Mesodermal cell (in vitro differentiated cells): Measurements from ENCODE around the gene JHY.

Experiments
- H3K27ac ChIP-seq: 2 replicates; pipeline ENCODE4 v1.7.0; 2013; ENCODE audit warnings: mild to moderate bottlenecking, low read depth, low read length, moderate library complexity; ENCODE audit not compliant: severe bottlenecking
- H3K36me3 ChIP-seq: 2 replicates; pipeline ENCODE4 v1.7.1; 2013; ENCODE audit warnings: mild to moderate bottlenecking, low read length, moderate library complexity; ENCODE audit not compliant: control insufficient read depth, insufficient read depth
- H3K4me1 ChIP-seq: one replicate; pipeline ENCODE4 v1.7.1; 2013; ENCODE audit warnings: mild to moderate bottlenecking, low read length; ENCODE audit not compliant: insufficient read depth, control insufficient read depth, poor library complexity, severe bottlenecking
- H3K4me3 ChIP-seq: 2 replicates; pipeline ENCODE4 v1.7.0; 2013; ENCODE audit warnings: low read length, control low read depth, mild to moderate bottlenecking; ENCODE audit not compliant: insufficient read depth, poor library complexity, severe bottlenecking; ENCODE audit errors: extremely low read depth
- H3K9me3 ChIP-seq: 2 replicates; pipeline ENCODE4 v1.7.1; 2013; ENCODE audit warnings: mild to moderate bottlenecking, low read length, moderate library complexity; ENCODE audit not compliant: control insufficient read depth
- WGBS, 2 experiments: methylation state at CpG; one replicate each; pipeline ENCODE4 v1.1.5; 2013; ENCODE audit warnings: missing lambda C conversion rate in 2 of 2; ENCODE audit not compliant: insufficient coverage in 2 of 2; 5-methylcytosine and 5-hydroxymethylcytosine counted together

Gene JHY

DNA sequence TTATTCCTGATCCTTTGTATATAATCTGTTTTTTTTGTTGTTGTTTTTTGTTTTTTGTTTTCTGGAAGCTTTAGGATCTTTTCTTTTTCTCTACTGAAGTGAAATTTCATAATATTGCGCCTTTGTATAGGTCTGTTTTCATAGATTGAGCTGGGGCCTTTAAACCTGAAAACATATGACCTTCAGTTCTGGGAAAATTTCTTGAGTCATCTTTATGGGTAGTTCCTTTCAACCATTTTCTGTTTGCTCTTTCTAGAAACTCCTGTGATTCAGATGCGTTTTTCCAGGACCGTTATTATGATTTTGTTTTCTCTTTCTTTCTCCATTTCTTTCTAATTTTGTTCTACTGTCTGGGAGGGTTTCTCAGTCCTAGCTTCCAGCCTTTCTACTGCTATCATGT, 55.4 kb downstream of the JHY start:
- H3K36me3 ChIP-seq = no peaks in the 10 kb centered on the region
- H3K27ac ChIP-seq = no peak overlapping the region
- H3K4me1 ChIP-seq = no peaks in the 10 kb centered on the region
- H3K9me3 ChIP-seq = no peaks in the 10 kb centered on the region
- no peak overlapping the region for H3K4me3 ChIP-seq
- 90% methylated on average over 2 of the region's 3 CpGs; no CpG with 5 or more reads in 1 of the 2 experiments for WGBS, 2 experiments

- no peaks in the 10 kb centered on the region for H3K9me3 ChIP-seq
- H3K4me1 ChIP-seq = no peaks in the 10 kb centered on the region
- 60 to 100% methylated on average over 1 to 2 of the region's 2 CpGs for WGBS, 2 experiments
- H3K4me3 ChIP-seq = no peak overlapping the region
- no peaks in the 10 kb centered on the region for H3K36me3 ChIP-seq
- H3K27ac ChIP-seq = no peak overlapping the region
Observed at GRCh38 chr11:122938557-122938956, 56.0 kb downstream of the JHY start.

DNA sequence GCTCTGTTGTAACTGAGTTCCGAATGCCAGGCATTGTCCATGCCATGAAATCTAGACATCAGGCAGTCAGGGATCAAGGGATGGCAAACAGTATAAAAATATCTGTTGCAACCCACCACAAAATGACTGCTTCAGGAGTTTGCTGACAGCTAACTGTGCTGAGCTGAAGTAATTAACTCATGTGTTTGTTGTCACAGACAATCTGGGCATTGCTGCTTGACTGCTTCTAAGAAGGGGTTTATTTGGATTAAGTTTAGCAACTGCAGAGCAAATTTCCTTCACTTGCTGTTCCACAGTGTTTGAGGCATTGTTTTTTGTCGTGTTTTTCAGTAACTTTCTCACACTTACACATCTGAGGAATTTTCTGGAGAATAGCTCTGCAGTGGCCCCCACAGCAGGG, 68.7 kb downstream of the JHY start:
- WGBS, 2 experiments = 40 to 88% methylated on average over 1 of the region's 2 CpGs
- Histone ChIP-seq H3K36me3 (no peaks in the 10 kb centered on the region), H3K27ac (no peak overlapping the region), H3K4me1 (no peaks in the 10 kb centered on the region), H3K4me3 (no peak overlapping the region), H3K9me3 (no peaks in the 10 kb centered on the region)

- Histone ChIP-seq H3K27ac (no peak overlapping the region), H3K9me3 (no peaks in the 10 kb centered on the region), H3K4me3 (no peak overlapping the region), H3K36me3 (no peaks in the 10 kb centered on the region), H3K4me1 (no peaks in the 10 kb centered on the region)
- 78 to 90% methylated on average over 3 to 4 of the region's 4 CpGs for WGBS, 2 experiments
Observed at GRCh38 chr11:122954455-122954854, 71.9 kb downstream of the JHY start.

DNA sequence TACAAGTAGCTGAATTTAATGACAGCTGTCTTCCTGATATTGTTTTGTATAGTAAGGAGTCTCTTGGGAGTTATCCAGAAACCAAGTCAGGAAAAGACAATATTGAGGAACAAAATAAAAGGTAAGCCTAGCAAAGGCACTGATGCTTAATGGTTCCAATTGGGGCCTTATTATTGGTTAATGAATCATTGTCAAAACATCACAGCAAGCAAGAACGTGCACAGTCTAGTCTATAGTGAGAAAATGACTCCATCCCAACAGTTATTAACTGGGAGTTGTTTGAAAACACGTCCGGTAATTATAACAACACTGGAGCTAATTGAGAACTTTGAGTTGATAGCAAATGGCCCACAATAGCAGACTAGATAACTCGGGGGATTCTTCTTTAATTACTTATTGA, 81.4 kb downstream of the JHY start:
- Histone ChIP-seq H3K4me1 (no peaks in the 10 kb centered on the region), H3K27ac (no peak overlapping the region), H3K9me3 (no peaks in the 10 kb centered on the region), H3K36me3 (no peaks in the 10 kb centered on the region), H3K4me3 (no peak overlapping the region)
- 60 to 89% methylated on average over 1 to 4 of the region's 4 CpGs for WGBS, 2 experiments

GRCh38 chr11:122976061-122976733, 93.6 kb downstream of the JHY start:
- no peaks in the 10 kb centered on the region for H3K9me3 ChIP-seq
- H3K36me3 ChIP-seq = no peaks in the 10 kb centered on the region
- peaks cover 4% of the 10 kb centered on the region for H3K4me1 ChIP-seq
- 0 to 6% methylated on average over 6 to 14 of the region's 21 CpGs for WGBS, 2 experiments
- no peak overlapping the region for H3K27ac ChIP-seq
- no peak overlapping the region for H3K4me3 ChIP-seq

DNA sequence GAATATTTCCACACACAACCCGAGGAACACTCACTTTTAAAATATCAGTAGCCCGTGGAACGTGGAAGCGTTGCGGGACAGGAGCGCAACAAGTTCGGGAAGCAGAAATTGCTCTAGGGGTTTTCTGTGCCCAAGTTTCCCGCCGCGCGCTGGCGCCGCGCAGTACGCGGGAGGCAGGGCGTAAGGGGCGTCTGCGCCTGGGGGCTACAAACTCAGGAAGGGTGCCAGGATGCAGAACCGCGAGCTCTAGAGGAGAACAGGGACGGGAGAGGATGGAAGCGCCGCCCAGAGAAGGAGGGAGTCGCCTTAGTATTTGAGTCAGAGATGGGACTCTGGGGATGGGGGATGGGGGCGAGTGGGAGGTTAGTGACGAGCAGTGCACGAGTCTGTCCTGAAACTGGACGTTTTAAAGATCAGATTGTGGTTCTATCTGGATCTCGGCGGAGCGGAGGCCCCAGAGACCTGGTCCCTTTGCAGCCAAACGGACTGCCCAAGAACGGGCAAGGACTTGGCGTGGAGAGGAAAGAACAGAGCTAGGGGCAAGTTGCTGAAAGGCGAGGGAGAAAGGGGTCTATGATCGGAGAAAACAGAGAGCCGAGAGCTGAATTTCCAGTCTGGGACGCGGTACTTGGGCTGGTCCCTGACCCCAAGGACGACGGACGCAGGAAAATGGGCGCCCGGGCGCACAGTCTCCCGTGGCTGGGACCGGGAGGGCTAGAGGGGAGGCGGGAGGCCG, 94.3 kb downstream of the JHY start:
- no peak overlapping the region for H3K27ac ChIP-seq
- H3K36me3 ChIP-seq = no peaks in the 10 kb centered on the region
- H3K4me3 ChIP-seq = peak overlapping the region; percentile 21
- peaks cover 4% of the 10 kb centered on the region for H3K4me1 ChIP-seq
- WGBS, 2 experiments = 0% methylated on average over 31 to 50 of the region's 50 CpGs
- no peaks in the 10 kb centered on the region for H3K9me3 ChIP-seq

DNA sequence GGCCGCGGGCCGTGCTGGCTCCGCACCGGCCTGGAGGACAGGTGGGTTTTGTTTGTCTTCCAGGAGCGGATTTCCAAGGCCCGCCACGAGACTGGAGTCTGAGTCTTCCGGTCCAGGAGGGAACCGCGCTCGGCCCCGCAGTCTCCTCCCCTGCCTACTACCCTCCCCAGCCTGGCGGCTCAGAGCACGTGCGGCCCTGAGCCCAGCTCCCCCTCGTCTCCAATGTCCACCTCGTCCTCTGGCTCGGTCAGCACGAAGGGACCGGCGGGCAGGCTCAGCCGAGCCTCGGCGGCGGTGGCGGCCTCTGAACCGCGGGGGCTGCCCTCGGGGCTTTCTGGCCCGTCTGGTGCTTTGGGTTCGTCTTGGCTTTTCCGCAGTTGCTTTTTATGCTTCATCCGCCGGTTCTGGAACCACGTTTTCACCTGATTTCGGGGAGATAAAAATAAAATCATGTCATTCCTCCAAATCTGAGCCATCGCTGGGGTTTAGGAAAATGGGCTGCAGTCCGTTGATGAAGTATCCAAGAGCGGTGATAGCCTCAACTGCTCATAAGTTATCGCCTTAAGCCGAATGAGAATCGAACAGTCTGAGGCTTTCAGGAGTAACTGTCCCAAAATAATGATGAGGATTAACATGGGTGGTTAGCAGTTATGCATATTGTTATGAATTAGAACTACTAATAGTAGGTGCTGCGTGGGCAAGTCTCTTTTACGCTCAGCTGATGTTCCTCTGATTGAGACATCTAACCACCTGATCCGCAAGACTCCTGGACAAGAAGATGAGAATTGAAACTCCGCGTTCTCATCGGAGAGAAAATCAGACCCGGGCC, 95.1 kb downstream of the JHY start:
- no peaks in the 10 kb centered on the region for H3K9me3 ChIP-seq
- H3K4me3 ChIP-seq = peak overlapping the region; percentile 21
- no peak overlapping the region for H3K27ac ChIP-seq
- 2 to 5% methylated on average over 41 to 46 of the region's 50 CpGs for WGBS, 2 experiments
- peaks cover 4% of the 10 kb centered on the region for H3K4me1 ChIP-seq
- no peaks in the 10 kb centered on the region for H3K36me3 ChIP-seq

- no peaks in the 10 kb centered on the region for H3K9me3 ChIP-seq
- 9 to 24% methylated on average over 3 to 4 of the region's 7 CpGs for WGBS, 2 experiments
Observed at GRCh38 chr11:122978299-122978620, 95.7 kb downstream of the JHY start.

DNA sequence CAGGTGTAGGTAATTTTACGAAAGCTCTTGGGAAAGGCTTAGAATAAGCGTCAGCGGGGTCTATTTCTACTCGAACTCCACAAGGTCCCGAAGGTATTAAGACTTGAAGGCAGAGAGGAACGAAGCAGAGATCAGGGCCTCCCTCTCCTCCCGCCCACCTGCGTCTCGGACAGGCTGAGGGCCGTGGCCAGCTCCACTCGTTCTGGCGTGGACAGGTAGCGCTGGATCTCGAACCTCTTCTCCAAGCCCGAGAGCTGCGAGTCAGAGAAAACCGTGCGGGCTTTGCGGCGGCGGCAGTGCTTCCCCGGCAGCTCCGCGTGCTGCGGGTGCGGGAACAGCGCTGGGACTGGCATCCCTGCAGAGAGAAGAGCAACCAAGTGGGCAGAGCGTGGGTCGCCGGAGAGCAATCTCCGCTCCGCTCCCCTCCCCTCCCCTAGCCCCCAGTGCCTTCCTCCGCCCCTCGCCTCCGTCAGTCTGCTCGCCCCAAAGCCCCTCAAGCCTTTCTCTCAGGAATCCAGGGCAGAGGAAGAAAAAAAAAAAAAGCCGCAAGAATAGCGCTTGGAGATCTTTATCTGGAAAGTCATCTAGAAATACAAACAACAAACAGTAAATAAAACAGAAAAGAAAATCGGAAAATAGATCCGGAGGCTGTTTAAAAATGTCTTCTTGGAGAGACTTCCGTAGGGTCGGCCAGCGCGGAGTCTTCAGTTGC, 96.7 kb downstream of the JHY start:
- Histone ChIP-seq H3K9me3 (no peaks in the 10 kb centered on the region), H3K4me3 (no peak overlapping the region), H3K4me1 (peaks cover 4% of the 10 kb centered on the region), H3K27ac (no peak overlapping the region), H3K36me3 (no peaks in the 10 kb centered on the region)
- WGBS, 2 experiments = 2 to 4% methylated on average over 26 to 33 of the region's 44 CpGs

More at GRCh38 chr11:122978299-122978620, 95.7 kb downstream of the JHY start:
- Histone ChIP-seq H3K36me3 (no peaks in the 10 kb centered on the region), H3K4me3 (no peak overlapping the region), H3K27ac (no peak overlapping the region), H3K4me1 (peaks cover 4% of the 10 kb centered on the region)
